ENCODE measurements around the gene LAMTOR2. TPM values are rescaled to one million over a fixed set of nuclear protein-coding genes. Genes with fewer than 3 reads are reported as not detected.

The LAMTOR2 gene
- total RNA-seq, 1 experiment from 2014 or later = 50.6 TPM

DNA sequence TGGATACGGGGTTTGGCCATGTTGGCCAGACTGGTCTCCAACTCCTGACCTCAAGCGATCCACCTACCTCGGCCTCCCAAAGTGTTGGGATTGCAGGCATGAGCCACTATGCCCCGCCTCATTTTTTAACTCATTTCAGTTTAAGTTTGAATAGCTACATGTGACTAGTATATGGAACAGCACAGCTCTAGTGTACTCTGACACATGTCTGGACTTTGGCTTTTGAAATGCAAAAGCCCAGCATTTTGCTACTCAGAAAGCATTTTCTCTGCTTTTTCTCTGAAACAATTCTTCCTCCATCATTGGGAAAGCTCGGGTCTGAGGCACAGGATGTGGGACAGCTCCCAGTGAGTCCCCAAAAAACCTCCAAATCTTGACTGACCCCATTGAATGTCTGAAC, 29.8 kb upstream of the LAMTOR2 start:
- DNase-seq = no peak
- H3K36me3 Mint-ChIP-seq (ENCODE audit: insufficient read depth in 1 of 3, low read depth in 3 of 3) = peaks cover 6 to 7% (median 6%) of the 10 kb centered on the region in 3 experiments; a peak in 6 of 7 replicates

More for the DNA sequence above, 29.8 kb upstream of the LAMTOR2 start:
- Histone ChIP-seq H3K23me2 (ENCODE audit: insufficient read length, low read depth, low read length, poor library complexity, severe bottlenecking) (peaks cover 5% of the 10 kb centered on the region), H3K4ac (ENCODE audit: low read depth, low read length) (no peak overlapping the region), H3K56ac (ENCODE audit: insufficient read length, low read depth, low read length) (no peak overlapping the region), H3K9ac (ENCODE audit: extremely low read depth, insufficient read length, low read length) (no peak overlapping the region), H4K91ac (ENCODE audit: insufficient read length, low read depth, low read length) (no peak overlapping the region), H3K4me1 (ENCODE audit: insufficient read depth, low read length) (peaks cover 2% of the 10 kb centered on the region; the same call in 1 of the 2 replicates), H2AFZ (ENCODE audit: low read length) (no peak overlapping the region), H3K23ac (ENCODE audit: insufficient read length, low read depth, low read length) (no peak overlapping the region), H3K79me2 (ENCODE audit: insufficient read depth, low read length) (peaks cover 4% of the 10 kb centered on the region; the same call in 1 of the 2 replicates), H3K27me3 (ENCODE audit: insufficient read depth, low read length) (no peaks in the 10 kb centered on the region; the same call in 1 of the 2 replicates), H2BK5ac (ENCODE audit: insufficient read length, low read length) (no peak overlapping the region), H2AK5ac (ENCODE audit: insufficient read length, low read length) (no peak overlapping the region), H3K14ac (ENCODE audit: insufficient read depth, low read length) (no peak overlapping the region), H2BK15ac (ENCODE audit: low read depth, low read length) (no peak overlapping the region), H4K20me1 (ENCODE audit: control insufficient read depth, insufficient read depth, insufficient read length) (no peaks in the 10 kb centered on the region), H2BK20ac (ENCODE audit: low read depth, low read length, poor library complexity, severe bottlenecking) (no peak overlapping the region), H3K18ac (ENCODE audit: insufficient read length, low read depth, low read length) (no peak overlapping the region), H2BK12ac (ENCODE audit: insufficient read length, low read depth, low read length) (no peak overlapping the region), H3K9me3 (ENCODE audit: control insufficient read depth, low read depth, low read length) (no peaks in the 10 kb centered on the region), H3K27ac (ENCODE audit: insufficient read length, low read depth, low read length) (no peak overlapping the region), H3T11ph (ENCODE audit: low read length) (no peak overlapping the region), H4K8ac (replicated peaks; ENCODE audit: insufficient read length, low read depth, low read length) (no peak overlapping the region), H2BK120ac (ENCODE audit: low read depth, low read length, poor library complexity, severe bottlenecking) (no peak overlapping the region), H3K4me2 (ENCODE audit: insufficient read depth, insufficient read length, low read length) (no peak overlapping the region), H3K79me1 (ENCODE audit: insufficient read depth, low read depth, low read length, poor library complexity, severe bottlenecking) (peaks cover 4% of the 10 kb centered on the region), H4K5ac (ENCODE audit: insufficient read length, low read depth, low read length) (no peak overlapping the region)
- TF ChIP-seq, protein P1, sequence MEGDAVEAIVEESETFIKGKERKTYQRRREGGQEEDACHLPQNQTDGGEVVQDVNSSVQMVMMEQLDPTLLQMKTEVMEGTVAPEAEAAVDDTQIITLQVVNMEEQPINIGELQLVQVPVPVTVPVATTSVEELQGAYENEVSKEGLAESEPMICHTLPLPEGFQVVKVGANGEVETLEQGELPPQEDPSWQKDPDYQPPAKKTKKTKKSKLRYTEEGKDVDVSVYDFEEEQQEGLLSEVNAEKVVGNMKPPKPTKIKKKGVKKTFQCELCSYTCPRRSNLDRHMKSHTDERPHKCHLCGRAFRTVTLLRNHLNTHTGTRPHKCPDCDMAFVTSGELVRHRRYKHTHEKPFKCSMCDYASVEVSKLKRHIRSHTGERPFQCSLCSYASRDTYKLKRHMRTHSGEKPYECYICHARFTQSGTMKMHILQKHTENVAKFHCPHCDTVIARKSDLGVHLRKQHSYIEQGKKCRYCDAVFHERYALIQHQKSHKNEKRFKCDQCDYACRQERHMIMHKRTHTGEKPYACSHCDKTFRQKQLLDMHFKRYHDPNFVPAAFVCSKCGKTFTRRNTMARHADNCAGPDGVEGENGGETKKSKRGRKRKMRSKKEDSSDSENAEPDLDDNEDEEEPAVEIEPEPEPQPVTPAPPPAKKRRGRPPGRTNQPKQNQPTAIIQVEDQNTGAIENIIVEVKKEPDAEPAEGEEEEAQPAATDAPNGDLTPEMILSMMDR (conservative IDR thresholded peaks at IDR 0.05) = no peak
- H3K27me3 Mint-ChIP-seq (ENCODE audit: low read depth) = peaks cover 32% of the 10 kb centered on the region
- H3K9me3 Mint-ChIP-seq = no peaks in the 10 kb centered on the region
- H3K4me1 Mint-ChIP-seq = peaks cover 11 to 16% of the 10 kb centered on the region in 2 experiments
- no peak overlapping the region for H3K4me3 Mint-ChIP-seq
- WGBS (ENCODE audit: extremely low coverage, insufficient read length, low lambda C conversion rate) = no CpG with 5 or more reads among the region's 5 CpGs
- H3K27ac Mint-ChIP-seq = no peak overlapping the region

All from H9 (cell line).